H9 (cell line): ENCODE results near the gene PPARGC1A. TPM values are rescaled to one million over a fixed set of nuclear protein-coding genes. Genes with fewer than 3 reads are reported as not detected.

ENCODE experiments used
- DNase-seq: peaks from one replicate; pipeline ENCODE4 v3.0.0-alpha.2; 2017
- H2AFZ ChIP-seq: one replicate; pipeline ENCODE4 v1.6.1; 2013; ENCODE audit warnings: mild to moderate bottlenecking, low read length, control low read depth, moderate library complexity
- H2AK5ac ChIP-seq: 2 replicates; pipeline ENCODE4 v1.6.1; 2013; ENCODE audit warnings: low read length, control low read depth, mixed read lengths; ENCODE audit not compliant: insufficient read length
- H2BK120ac ChIP-seq: one replicate; pipeline ENCODE4 v1.6.1; 2013; ENCODE audit warnings: low read depth, mild to moderate bottlenecking, low read length, control low read depth, inconsistent platforms; ENCODE audit not compliant: poor library complexity, severe bottlenecking
- H2BK12ac ChIP-seq: 2 replicates; pipeline ENCODE4 v1.6.1; 2013; ENCODE audit warnings: low read length, control low read depth, mixed read lengths, low read depth; ENCODE audit not compliant: insufficient read length
- H2BK15ac ChIP-seq: 2 replicates; pipeline ENCODE4 v1.6.1; 2013; ENCODE audit warnings: low read depth, low read length, control low read depth
- H2BK20ac ChIP-seq: one replicate; pipeline ENCODE4 v1.6.1; 2013; ENCODE audit warnings: low read depth, mild to moderate bottlenecking, low read length, control low read depth, inconsistent platforms; ENCODE audit not compliant: poor library complexity, severe bottlenecking
- H2BK5ac ChIP-seq: 2 replicates; pipeline ENCODE4 v1.6.1; 2013; ENCODE audit warnings: low read length, control low read depth, mixed read lengths; ENCODE audit not compliant: insufficient read length
- H3K14ac ChIP-seq: 2 replicates; pipeline ENCODE4 v1.6.1; 2013; ENCODE audit warnings: low read length, control low read depth; ENCODE audit not compliant: insufficient read depth
- H3K18ac ChIP-seq: 2 replicates; pipeline ENCODE4 v1.6.1; 2013; ENCODE audit warnings: low read depth, mild to moderate bottlenecking, mixed read lengths, low read length, control low read depth; ENCODE audit not compliant: insufficient read length
- H3K23ac ChIP-seq: 2 replicates; pipeline ENCODE4 v1.6.1; 2013; ENCODE audit warnings: low read length, control low read depth, mixed read lengths, low read depth; ENCODE audit not compliant: insufficient read length
- H3K23me2 ChIP-seq: 2 replicates; pipeline ENCODE4 v1.6.1; 2013; ENCODE audit warnings: low read depth, mild to moderate bottlenecking, mixed read lengths, low read length, control low read depth; ENCODE audit not compliant: insufficient read length, poor library complexity, severe bottlenecking
- H3K27ac ChIP-seq: 2 replicates; pipeline ENCODE4 v1.5.1; 2013; ENCODE audit warnings: low read length, control low read depth, mixed read lengths, low read depth; ENCODE audit not compliant: insufficient read length
- H3K27me3 ChIP-seq: 2 replicates; pipeline ENCODE4 v1.6.1; 2013; ENCODE audit warnings: low read length, control low read depth, inconsistent platforms; ENCODE audit not compliant: insufficient read depth
- H3K4ac ChIP-seq: 2 replicates; pipeline ENCODE4 v1.6.1; 2013; ENCODE audit warnings: low read depth, mild to moderate bottlenecking, control low read depth, inconsistent platforms, low read length, moderate library complexity
- H3K4me1 ChIP-seq: 2 replicates; pipeline ENCODE4 v1.6.1; 2013; ENCODE audit warnings: low read length, control low read depth, inconsistent platforms; ENCODE audit not compliant: insufficient read depth
- H3K4me2 ChIP-seq: 2 replicates; pipeline ENCODE4 v1.6.1; 2013; ENCODE audit warnings: low read length, control low read depth, mixed read lengths; ENCODE audit not compliant: insufficient read length, insufficient read depth
- H3K56ac ChIP-seq: 2 replicates; pipeline ENCODE4 v1.6.1; 2013; ENCODE audit warnings: low read depth, mild to moderate bottlenecking, mixed read lengths, low read length, control low read depth; ENCODE audit not compliant: insufficient read length
- H3K79me1 ChIP-seq: 2 replicates; pipeline ENCODE4 v1.6.1; 2013; ENCODE audit warnings: low read depth, mild to moderate bottlenecking, moderate library complexity, low read length, control low read depth, inconsistent platforms; ENCODE audit not compliant: insufficient read depth, poor library complexity, severe bottlenecking
- H3K79me2 ChIP-seq: 2 replicates; pipeline ENCODE4 v1.6.1; 2013; ENCODE audit warnings: low read length, control low read depth, inconsistent platforms; ENCODE audit not compliant: insufficient read depth
- H3K9ac ChIP-seq: 2 replicates; pipeline ENCODE4 v1.6.1; 2013; ENCODE audit warnings: low read length, control low read depth, mixed read lengths; ENCODE audit not compliant: insufficient read length; ENCODE audit errors: extremely low read depth
- H3K9me3 ChIP-seq: one replicate; pipeline ENCODE4 v1.6.1; 2013; ENCODE audit warnings: low read depth, low read length, inconsistent platforms; ENCODE audit not compliant: control insufficient read depth
- H3T11ph ChIP-seq: one replicate; pipeline ENCODE4 v1.6.1; 2013; ENCODE audit warnings: mild to moderate bottlenecking, low read length, control low read depth, inconsistent platforms
- H4K20me1 ChIP-seq: one replicate; pipeline ENCODE4 v1.6.1; 2013; ENCODE audit not compliant: control insufficient read depth, insufficient read length, insufficient read depth
- H4K5ac ChIP-seq: 2 replicates; pipeline ENCODE4 v1.6.1; 2013; ENCODE audit warnings: low read depth, mild to moderate bottlenecking, mixed read lengths, low read length, control low read depth; ENCODE audit not compliant: insufficient read length
- H4K8ac ChIP-seq: replicated peaks from 2 replicates; pipeline ENCODE4 v1.6.1; 2013; ENCODE audit warnings: low read length, control low read depth, mixed read lengths, low read depth; ENCODE audit not compliant: insufficient read length
- H4K91ac ChIP-seq: 2 replicates; pipeline ENCODE4 v1.6.1; 2013; ENCODE audit warnings: low read depth, mild to moderate bottlenecking, moderate library complexity, mixed read lengths, low read length, control low read depth; ENCODE audit not compliant: insufficient read length
- H3K27ac Mint-ChIP-seq, 3 experiments: 2 replicates in 2 of 3; 3 replicates in 1 of 3; pipeline ENCODE4 v1.8.0; 2020 to 2021; ENCODE audit warnings: mixed read lengths in 3 of 3, mild to moderate bottlenecking in 1 of 3, moderate library complexity in 1 of 3
- H3K27me3 Mint-ChIP-seq: 2 replicates; pipeline ENCODE4 v1.8.0; 2021; ENCODE audit warnings: low read depth, mild to moderate bottlenecking, moderate library complexity, mixed read lengths
- H3K36me3 Mint-ChIP-seq, 3 experiments: 2 replicates in 2 of 3; 3 replicates in 1 of 3; pipeline ENCODE4 v1.8.0; 2020 to 2021; ENCODE audit warnings: low read depth in 3 of 3, mixed read lengths in 3 of 3; ENCODE audit not compliant: insufficient read depth in 1 of 3
- H3K4me1 Mint-ChIP-seq, 2 experiments: 2 replicates each; pipeline ENCODE4 v1.8.0; 2020; ENCODE audit warnings: mixed read lengths in 2 of 2
- H3K4me3 Mint-ChIP-seq, 2 experiments: 2 replicates in 1 of 2; 3 replicates in 1 of 2; pipeline ENCODE4 v1.8.0; 2020 to 2021; ENCODE audit warnings: mild to moderate bottlenecking in 2 of 2, mixed read lengths in 2 of 2, moderate library complexity in 1 of 2
- H3K9me3 Mint-ChIP-seq, 2 experiments: 2 replicates in 1 of 2; 3 replicates in 1 of 2; pipeline ENCODE4 v1.8.0; 2020; ENCODE audit warnings: mild to moderate bottlenecking in 2 of 2, mixed read lengths in 2 of 2, moderate library complexity in 1 of 2
- WGBS: extraction: QIAGEN DNeasy Blood & Tissue Kit; methylation state at CpG from one replicate; pipeline ENCODE4 v1.1.7; 2013; ENCODE audit warnings: missing lambda C conversion rate, low lambda C conversion rate, mixed read lengths; ENCODE audit not compliant: insufficient read length; ENCODE audit errors: extremely low coverage; 5-methylcytosine and 5-hydroxymethylcytosine counted together
- total RNA-seq: library from RNA; stranded (reverse); gene quantifications from 2 replicates; pipeline ENCODE4 v1.2.1, GENCODE V29; 2021
- TF ChIP-seq, protein P1 (sequence below): fragments of 200-600 bp; sonication (generic); conservative IDR thresholded peaks from 3 replicates; pipeline ENCODE4 v1.8.0; 2021; ENCODE audit warnings: antibody characterized with exemption, mild to moderate bottlenecking

Gene PPARGC1A
- total RNA-seq, 1 experiment from 2014 or later: 1.7 TPM

DNA sequence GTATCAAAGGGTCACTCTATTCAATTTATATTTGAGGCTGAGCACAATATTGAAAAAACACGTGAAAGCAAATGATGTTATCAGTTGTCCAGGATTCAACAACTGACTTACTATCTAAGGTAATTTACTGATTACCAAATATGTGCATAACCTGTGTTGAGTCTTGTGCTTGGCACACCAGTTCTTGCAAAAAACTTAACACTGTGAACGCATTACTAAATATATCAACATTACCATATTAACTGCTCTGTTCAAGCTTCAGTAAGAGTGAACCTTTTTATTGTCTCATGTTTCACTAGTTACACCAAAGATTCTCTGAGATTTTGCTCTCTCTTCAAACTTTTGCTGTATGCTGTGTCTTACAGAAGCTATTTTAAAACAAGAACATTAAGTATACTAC lies 38.4 kb downstream of the PPARGC1A start:
- Histone ChIP-seq H2BK15ac (no peak overlapping the region), H3T11ph (no peak overlapping the region), H4K5ac (no peak overlapping the region), H3K4me1 (no peaks in the 10 kb centered on the region), H3K4ac (no peak overlapping the region), H2AK5ac (no peak overlapping the region), H4K91ac (no peak overlapping the region), H2BK12ac (no peak overlapping the region), H3K9ac (no peak overlapping the region), H3K56ac (no peak overlapping the region), H3K27me3 (no peaks in the 10 kb centered on the region), H2AFZ (no peak overlapping the region), H4K8ac (no peak overlapping the region), H3K14ac (no peak overlapping the region), H3K23me2 (no peaks in the 10 kb centered on the region), H3K18ac (no peak overlapping the region), H3K79me1 (no peaks in the 10 kb centered on the region), H2BK5ac (no peak overlapping the region), H4K20me1 (no peaks in the 10 kb centered on the region), H3K79me2 (no peaks in the 10 kb centered on the region), H3K4me2 (no peak overlapping the region), H3K27ac (no peak overlapping the region), H2BK20ac (no peak overlapping the region), H3K9me3 (no peaks in the 10 kb centered on the region), H3K23ac (no peak overlapping the region), H2BK120ac (no peak overlapping the region)
- H3K9me3 Mint-ChIP-seq: no peaks in the 10 kb centered on the region; a peak in 1 of 5 replicates
- no peak for DNase-seq
- peaks cover 17 to 18% of the 10 kb centered on the region in 2 experiments for H3K4me1 Mint-ChIP-seq
- H3K27ac Mint-ChIP-seq: no peak overlapping the region
- no peaks in the 10 kb centered on the region; a peak in 1 of 7 replicates for H3K36me3 Mint-ChIP-seq
- no peaks in the 10 kb centered on the region for H3K27me3 Mint-ChIP-seq
- H3K4me3 Mint-ChIP-seq: no peak overlapping the region
- TF ChIP-seq, protein P1, sequence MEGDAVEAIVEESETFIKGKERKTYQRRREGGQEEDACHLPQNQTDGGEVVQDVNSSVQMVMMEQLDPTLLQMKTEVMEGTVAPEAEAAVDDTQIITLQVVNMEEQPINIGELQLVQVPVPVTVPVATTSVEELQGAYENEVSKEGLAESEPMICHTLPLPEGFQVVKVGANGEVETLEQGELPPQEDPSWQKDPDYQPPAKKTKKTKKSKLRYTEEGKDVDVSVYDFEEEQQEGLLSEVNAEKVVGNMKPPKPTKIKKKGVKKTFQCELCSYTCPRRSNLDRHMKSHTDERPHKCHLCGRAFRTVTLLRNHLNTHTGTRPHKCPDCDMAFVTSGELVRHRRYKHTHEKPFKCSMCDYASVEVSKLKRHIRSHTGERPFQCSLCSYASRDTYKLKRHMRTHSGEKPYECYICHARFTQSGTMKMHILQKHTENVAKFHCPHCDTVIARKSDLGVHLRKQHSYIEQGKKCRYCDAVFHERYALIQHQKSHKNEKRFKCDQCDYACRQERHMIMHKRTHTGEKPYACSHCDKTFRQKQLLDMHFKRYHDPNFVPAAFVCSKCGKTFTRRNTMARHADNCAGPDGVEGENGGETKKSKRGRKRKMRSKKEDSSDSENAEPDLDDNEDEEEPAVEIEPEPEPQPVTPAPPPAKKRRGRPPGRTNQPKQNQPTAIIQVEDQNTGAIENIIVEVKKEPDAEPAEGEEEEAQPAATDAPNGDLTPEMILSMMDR: no peak
- no CpG with 5 or more reads among the region's 2 CpGs for WGBS
